NCI-H2227 treated with DMSO at 0.1 percent for 48 hours (cell line): Measurements from ENCODE around the gene ANKRD24.
"Not testable (repeated sequence)": the region's sequence is repeated elsewhere in the genome, so short reads cannot be mapped to it uniquely, and the experiment has no call there.

Experiments used
- DNase-seq: peaks from one replicate; lab custom pipeline; 2025; lab: John Stamatoyannopoulos, UW

The ANKRD24 gene

DNA sequence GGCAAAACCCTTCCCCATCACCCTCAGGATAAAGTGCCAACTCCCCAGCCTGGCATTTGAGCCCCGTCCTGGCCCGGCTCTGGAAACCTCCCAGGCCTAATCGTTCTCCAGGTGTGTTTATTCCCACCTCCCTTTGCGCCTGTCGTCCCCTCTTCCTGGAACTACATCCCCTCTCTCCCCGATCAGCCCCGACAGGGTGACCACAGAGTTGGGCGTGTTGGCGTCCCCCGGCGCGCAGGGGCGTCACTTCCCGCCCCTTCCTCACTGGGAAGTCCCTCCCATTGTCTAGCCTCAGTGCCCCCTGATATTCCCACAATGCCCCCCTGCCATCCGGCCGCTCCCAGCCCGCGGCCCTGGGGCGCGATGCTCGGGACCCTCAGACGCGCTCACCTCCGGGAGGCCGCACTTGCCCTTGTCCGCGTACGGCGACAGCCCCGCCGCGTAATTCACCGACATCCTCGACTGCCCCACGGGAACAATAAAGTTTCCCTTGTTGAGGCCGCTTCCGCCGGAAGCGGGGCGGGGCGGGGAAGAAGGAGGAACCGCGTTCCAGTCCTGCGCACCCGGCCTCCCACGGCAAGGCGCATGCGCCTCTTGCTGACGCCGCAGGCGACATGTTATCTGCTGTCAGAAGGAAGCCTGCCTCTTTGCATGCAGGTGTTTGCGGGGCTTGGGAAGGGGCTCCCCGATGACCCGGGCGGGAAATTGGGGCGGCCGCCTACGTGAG, at the start of gene ANKRD24, which contains the start of gene SIRT6:
TSS of gene ANKRD24 (plus strand) at position 606 of the 727 bp plus-strand sequence. CDS start 3,737 bp downstream, outside the sequence.
TSS of gene SIRT6 (minus strand) at position 480 of the 727 bp plus-strand sequence. CDS start at position 456, 24 bp downstream.
- peak; percentile 88 for DNase-seq

DNA sequence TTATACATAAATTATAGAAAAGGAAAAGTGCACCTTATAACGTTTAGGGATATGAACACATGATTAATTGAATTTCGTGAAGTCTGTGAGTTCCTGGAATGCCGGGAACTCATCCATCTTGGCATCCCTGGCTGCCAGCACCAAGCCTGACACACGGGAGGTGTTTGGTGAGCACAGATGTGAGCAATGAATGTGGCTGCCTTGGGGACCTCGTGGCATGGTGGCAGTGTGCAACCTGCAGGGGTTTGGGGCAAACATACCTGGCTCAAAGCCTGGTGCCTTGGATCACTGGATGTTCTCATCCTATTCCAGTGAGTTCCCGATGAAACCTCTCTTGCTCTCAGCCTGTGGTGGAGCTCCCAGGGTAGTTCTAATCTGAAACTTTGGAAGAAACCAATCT, 48.1 kb upstream of the ANKRD24 start:
- no peak for DNase-seq

DNA sequence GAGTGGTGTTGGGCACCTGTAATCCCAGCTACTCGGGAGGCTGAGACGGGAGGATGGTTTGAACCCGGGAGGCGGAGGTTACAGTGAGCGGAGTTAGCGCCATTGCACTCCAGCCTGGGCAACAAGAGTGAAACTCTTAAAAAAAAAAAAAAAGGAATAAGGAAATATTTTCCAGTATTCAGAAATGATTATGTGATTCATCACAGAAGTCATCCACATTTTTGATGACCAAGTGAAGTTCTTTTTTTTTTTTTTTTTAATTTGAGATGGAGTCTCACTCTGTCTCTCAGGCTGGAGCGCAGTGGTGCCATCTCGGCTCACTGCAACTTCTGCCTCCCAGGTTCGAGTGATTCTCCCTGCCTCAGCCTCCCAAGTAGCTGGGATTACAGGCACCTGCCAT, 47.1 kb upstream of the ANKRD24 start:
- not testable (repeated sequence) for DNase-seq

DNA sequence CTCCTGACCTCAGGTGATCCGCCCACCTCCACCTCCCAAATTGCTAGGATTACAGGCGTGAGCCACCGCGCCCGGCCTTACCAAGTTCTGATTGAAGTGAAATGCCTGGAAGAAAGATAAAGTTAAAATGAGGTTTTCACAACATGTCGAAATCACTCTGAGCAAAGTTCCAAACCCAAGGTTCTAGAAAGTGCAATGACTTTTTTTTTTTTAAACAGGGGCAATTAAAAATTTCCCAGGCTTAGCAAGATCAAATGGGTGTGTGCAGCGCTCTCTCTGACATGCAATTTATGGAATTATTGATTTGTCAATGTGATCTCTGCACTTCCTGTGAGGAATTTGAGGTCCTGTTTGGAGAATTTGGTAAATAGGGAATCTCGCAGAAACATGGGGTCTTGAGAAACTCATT, 45.8 kb upstream of the ANKRD24 start:
- DNase-seq, result no peak

- no peak for DNase-seq
These were observed 44.0 kb upstream of the ANKRD24 start for GRCh38 chr19:4138445-4138844.

GRCh38 chr19:4139614-4140236, 42.8 kb upstream of the ANKRD24 start:
- DNase-seq, result peak; percentile 7

- DNase-seq, result peak; percentile 21
These were observed 42.2 kb upstream of the ANKRD24 start for GRCh38 chr19:4140237-4140711.

DNA sequence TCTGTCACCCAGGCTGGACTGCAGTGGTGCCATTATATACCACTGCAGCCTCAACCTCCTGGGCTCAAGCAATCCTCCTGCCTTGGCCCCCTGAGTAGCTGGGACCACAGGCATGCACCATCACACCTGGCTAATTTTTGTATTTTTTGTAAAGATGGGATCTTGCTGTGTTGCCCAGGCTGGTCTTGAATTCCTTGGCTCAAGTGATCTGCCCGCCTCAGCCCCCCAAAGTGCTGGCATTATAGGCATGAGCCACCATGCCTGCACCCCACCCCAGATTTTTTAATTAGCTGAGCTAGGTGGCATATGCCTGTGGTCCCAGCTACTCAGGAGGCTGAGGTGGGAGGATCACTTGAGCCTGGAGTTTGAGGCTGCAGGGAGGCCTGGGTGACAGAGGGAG, 39.6 kb upstream of the ANKRD24 start:
- DNase-seq, result not testable (repeated sequence)

DNA sequence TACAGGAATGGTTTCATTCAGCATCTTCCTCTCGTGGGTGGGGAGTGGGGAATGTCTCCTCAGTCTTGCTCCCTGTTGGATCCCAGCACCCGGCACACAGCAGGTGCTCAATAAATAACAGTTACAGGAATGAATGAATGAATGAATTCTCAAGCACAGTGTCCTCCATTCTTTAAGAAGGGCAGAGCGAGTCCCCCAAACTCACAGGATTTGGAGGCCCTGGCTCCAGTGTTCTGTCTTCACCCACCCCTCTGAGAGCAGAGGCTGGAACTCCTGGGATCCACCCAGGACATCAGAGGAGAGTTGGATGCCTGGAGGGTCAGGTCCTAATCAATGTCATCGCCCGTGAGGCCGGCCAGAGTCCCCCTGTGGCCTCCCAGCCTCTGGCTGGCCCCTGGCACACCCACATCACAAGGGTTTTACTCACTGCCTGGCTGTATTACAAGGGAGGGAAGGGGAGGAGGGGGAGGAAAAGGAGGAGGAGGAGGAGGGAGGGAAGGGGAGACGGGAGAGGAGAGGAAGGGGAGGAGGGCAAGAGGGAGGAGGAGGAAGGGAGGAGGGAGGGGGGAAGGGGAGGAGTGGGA, 37.7 kb upstream of the ANKRD24 start:
- no peak for DNase-seq

DNA sequence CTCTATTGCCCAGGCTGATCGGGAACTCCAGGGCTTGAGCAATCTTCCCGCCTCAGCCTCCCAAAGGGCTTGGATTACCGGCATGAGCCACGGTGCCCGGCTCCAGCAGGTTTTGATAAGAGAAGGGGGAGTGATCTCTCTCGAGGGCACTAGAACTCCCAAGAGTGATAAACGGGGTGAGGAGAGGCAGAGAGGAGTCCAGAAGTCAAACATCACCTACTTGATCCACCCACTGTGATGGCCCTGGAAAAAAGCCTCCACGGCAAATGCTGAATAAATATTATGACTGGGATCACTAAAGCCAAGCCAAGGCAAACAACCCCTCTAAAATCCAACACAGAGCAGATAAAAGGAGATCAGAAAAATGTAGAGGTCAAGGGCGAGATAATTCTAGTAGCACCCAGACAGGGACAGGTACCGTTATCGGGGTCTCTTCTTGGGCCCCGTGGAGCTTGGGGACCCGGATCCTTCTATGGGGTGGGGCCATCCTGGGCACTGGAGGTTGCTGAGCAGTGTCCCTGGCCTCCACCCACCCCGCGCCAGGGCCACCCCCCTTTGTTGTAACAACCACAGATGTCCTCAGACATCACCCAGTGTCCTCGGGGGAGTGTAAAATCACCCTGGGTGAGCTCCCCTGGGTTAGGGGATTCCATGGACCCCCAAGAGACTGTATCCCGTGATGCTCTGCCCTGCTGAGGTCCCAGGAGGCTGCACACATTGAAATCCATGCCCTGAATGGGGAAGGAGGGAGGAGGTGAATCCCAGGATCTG, 32.8 kb upstream of the ANKRD24 start:
- DNase-seq, result no peak

DNA sequence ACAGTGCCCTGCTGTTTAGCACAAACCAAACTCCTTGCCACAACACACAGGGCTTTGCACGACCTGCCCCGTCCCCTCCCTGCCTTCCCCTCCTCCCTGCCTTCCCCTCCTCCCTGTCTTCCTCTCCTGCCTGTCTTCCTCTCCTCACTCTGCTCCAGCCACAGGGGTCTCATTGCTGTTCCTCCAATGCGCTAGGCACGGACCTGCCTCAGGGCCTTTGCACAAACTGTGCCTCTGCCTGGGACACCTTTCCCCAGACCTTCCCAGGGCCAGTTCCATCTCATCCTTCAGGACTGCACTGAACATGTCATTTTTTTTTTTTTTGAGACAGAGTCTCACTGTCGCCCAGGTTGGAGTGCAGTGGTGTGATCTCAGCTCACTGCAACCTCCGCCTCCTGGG, 30.9 kb upstream of the ANKRD24 start:
- no peak for DNase-seq

DNA sequence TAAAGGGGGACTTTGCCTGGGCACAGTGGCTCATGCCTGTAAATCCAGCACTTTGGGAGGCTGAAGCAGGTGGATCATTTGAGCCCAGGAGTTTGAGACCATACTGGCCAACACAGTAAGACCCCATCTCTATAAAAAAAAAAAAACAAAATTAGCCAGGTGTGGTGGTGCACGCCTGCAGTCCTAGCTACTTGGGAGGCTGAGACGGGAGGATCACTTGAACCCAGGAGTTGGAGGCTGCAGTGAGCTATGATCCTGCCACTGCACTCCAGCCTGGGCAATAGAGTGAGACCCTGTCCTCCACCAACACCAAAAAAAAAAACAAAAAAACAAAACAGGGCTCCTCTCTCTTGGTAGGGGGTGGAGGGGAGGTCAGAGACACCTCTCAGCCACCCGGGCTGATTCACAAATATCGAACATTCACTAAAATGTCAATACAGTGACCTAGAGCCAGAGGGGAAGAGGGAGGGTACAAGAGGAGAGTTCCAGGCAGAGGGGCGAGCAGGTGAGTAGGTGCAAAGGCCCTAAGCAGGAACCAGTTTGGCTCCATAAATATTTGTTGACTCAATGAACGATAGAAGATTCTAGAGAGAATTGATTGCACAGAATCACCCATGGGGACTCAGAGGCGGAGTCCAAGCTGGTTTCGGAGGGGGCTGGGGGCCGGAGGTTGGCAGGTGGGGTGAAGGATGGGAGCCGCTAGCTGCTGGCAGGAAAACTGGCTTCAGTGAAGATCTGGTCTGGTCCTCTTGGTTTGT, 30.1 kb upstream of the ANKRD24 start:
- no peak for DNase-seq

DNA sequence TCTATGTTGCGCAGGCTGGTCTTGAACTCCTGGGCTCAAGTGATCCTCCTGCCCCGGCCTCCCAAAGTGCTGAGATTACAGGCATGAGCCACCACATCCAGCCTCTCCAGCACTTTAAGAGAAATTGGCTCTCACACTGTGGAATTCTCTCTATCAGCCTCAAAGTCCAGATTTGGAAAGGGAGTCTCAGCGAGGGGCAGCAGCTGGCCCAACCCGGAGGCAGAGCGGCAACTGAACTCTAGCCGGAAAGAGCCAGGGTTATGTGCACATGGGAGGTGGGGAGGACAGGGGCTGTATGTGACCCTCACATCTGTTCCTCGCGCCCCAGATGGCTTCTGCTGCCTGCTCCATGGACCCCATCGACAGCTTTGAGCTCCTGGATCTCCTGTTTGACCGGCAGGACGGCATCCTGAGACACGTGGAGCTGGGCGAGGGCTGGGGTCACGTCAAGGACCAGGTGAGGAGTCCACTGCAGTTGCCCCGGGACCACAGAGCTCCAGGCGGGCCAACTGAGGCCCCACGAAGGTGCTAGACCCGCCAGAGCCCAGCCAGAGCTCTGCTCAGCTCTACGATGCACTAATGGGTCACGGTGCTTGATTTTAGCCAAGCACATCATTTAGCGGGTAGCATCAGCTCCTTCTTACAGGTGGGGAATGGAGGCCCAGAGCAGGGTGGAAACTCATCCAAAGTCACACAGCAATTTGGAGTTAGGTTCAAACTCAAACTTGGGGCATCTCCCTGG, 27.7 kb upstream of the ANKRD24 start:
- DNase-seq, result no peak

- DNase-seq, result no peak
These were observed 25.3 kb upstream of the ANKRD24 start for GRCh38 chr19:4157164-4157563.

DNA sequence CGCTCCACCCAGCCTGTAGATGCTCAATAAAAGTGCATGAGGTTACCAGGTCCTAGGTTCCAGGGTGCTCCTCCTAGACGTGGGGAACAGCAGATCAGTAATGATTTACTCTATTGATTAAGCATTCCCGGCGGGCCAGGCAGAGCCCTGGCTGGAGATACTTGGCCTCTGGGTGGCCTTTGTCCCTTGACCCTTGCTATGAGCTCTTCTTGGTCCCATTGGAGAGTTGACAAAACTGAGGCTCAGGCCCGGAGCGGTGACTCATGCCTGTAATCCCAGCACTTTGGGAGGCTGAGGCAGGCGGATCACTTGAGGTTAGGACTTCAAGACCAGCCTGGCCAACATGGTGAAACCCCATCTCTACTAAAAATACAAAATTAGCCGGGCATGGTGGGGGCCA, 24.5 kb upstream of the ANKRD24 start:
- DNase-seq, result not testable (repeated sequence)

- DNase-seq, result no peak
These were observed 20.9 kb upstream of the ANKRD24 start for GRCh38 chr19:4161415-4162077.

DNA sequence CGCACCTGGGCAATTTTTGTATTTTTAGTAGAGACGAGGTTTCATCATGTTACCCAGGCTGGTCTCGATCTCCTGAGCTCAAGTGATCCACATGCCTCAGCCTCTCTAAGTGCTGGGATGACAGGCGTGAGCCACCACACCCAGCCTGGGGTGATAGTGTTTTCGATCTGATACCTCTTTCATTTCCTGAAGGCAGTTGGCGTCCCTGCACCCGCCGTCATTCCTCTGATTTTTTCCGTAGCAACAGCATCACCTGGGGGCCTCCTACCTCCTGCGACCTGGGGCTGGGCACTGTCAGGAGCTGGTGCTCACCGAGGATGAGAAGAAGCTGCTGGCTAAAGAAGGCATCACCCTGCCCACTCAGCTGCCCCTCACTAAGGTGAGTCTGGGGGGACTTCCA, 18.2 kb upstream of the ANKRD24 start:
- DNase-seq, result no peak

- no peak for DNase-seq
These were observed 10.8 kb upstream of the ANKRD24 start for GRCh38 chr19:4171676-4172075.

- no peak for DNase-seq
These were observed 9.5 kb upstream of the ANKRD24 start for GRCh38 chr19:4172861-4173473.
